OCI-LY7 (cell line): ENCODE results near the gene CTNNA2.

Experiments
- EZH2phosphoT487 ChIP-seq: fragments of 200-600 bp; sonication (generic); IDR thresholded peaks from 2 replicates; pipeline ENCODE4 v1.6.1; 2018; ENCODE audit warnings: low read depth, borderline replicate concordance, mild to moderate bottlenecking, mixed run types, antibody characterized with exemption, low read length, moderate library complexity, mixed read lengths
- TF ChIP-seq, protein P1 (sequence below): fragments of 200-600 bp; sonication (generic); conservative IDR thresholded peaks from 2 replicates; pipeline ENCODE4 v1.5.1; 2014; ENCODE audit warnings: mild to moderate bottlenecking, antibody characterized with exemption, low read length, moderate library complexity, mixed read lengths

DNA sequence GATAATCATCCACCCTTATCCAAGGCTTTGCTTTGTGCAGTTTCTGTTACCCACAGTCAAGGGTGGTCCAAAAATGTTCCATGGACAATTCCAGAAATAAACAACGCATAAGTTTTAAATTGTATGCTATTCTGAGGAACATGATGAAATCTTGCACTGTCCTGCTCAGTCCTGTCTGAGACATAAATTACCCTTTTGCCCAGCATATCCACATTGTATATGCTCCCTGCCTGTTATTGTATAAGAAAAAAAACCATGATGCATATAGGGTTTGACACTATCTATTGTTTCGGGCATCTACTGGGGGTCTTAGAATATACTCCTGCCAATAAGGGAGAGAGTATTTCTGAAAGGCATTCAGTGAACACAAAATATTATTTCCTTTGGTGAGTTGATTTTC lies 767.7 kb downstream of the CTNNA2 start:
- TF ChIP-seq, protein P1, sequence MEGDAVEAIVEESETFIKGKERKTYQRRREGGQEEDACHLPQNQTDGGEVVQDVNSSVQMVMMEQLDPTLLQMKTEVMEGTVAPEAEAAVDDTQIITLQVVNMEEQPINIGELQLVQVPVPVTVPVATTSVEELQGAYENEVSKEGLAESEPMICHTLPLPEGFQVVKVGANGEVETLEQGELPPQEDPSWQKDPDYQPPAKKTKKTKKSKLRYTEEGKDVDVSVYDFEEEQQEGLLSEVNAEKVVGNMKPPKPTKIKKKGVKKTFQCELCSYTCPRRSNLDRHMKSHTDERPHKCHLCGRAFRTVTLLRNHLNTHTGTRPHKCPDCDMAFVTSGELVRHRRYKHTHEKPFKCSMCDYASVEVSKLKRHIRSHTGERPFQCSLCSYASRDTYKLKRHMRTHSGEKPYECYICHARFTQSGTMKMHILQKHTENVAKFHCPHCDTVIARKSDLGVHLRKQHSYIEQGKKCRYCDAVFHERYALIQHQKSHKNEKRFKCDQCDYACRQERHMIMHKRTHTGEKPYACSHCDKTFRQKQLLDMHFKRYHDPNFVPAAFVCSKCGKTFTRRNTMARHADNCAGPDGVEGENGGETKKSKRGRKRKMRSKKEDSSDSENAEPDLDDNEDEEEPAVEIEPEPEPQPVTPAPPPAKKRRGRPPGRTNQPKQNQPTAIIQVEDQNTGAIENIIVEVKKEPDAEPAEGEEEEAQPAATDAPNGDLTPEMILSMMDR, result no peak
- TF ChIP-seq EZH2phosphoT487, result no peak
